HEK293T (cell line): ENCODE results near the gene KIF18A.

Experiments used
- ARNT ChIP-seq: fragments of 450-650 bp; IDR thresholded peaks from 2 replicates; pipeline ENCODE4 v1.6.1; 2017; ENCODE audit warnings: mild to moderate bottlenecking
- BHLHE40 ChIP-seq: fragments of 450-650 bp; IDR thresholded peaks from 2 replicates; pipeline ENCODE4 v1.6.1; 2016; ENCODE audit warnings: mild to moderate bottlenecking, moderate library complexity, borderline replicate concordance
- ELF4 ChIP-seq: fragments of 450-650 bp; IDR thresholded peaks from 2 replicates; pipeline ENCODE4 v1.6.1; 2017; ENCODE audit warnings: antibody characterized with exemption
- FOXA1 ChIP-seq: fragments of 450-650 bp; IDR thresholded peaks from 2 replicates; pipeline ENCODE4 v1.6.1; 2016; ENCODE audit warnings: mild to moderate bottlenecking
- FOXK2 ChIP-seq: fragments of 450-650 bp; IDR thresholded peaks from 2 replicates; pipeline ENCODE4 v1.6.1; 2016; ENCODE audit warnings: mild to moderate bottlenecking
- FOXM1 ChIP-seq: fragments of 450-650 bp; IDR thresholded peaks from 2 replicates; pipeline ENCODE4 v1.6.1; 2017; ENCODE audit warnings: mild to moderate bottlenecking, borderline replicate concordance
- HDGF ChIP-seq: fragments of 450-650 bp; IDR thresholded peaks from 2 replicates; pipeline ENCODE4 v1.6.1; 2017; ENCODE audit warnings: antibody characterized with exemption, borderline replicate concordance
- L3MBTL2 ChIP-seq: fragments of 450-650 bp; conservative IDR thresholded peaks from 2 replicates; pipeline ENCODE4 v1.6.1; 2016; ENCODE audit warnings: mild to moderate bottlenecking
- NFRKB ChIP-seq: fragments of 450-650 bp; IDR thresholded peaks from 2 replicates; pipeline ENCODE4 v1.6.1; 2016; ENCODE audit warnings: mild to moderate bottlenecking, moderate library complexity
- PKNOX1 ChIP-seq: fragments of 450-650 bp; IDR thresholded peaks from 2 replicates; pipeline ENCODE4 v1.6.1; 2016
- SP1 ChIP-seq: fragments of 450-650 bp; IDR thresholded peaks from 2 replicates; pipeline ENCODE4 v1.6.1; 2017
- SUZ12 ChIP-seq: fragments of 450-650 bp; IDR thresholded peaks from 2 replicates; pipeline ENCODE4 v1.6.1; 2016; ENCODE audit warnings: mild to moderate bottlenecking
- TARDBP ChIP-seq: fragments of 450-650 bp; IDR thresholded peaks from 2 replicates; pipeline ENCODE4 v1.6.1; 2016
- ZNF384 ChIP-seq: fragments of 450-650 bp; IDR thresholded peaks from 2 replicates; pipeline ENCODE4 v1.6.1; 2016

- TF ChIP-seq TARDBP (no peak), ARNT (no peak), ELF4 (no peak), FOXM1 (no peak), BHLHE40 (no peak), SUZ12 (no peak), PKNOX1 (no peak), FOXK2 (no peak), L3MBTL2 (no peak), HDGF (no peak), SP1 (no peak), ZNF384 (no peak), NFRKB (no peak), FOXA1 (no peak)
Measured at GRCh38 chr11:28139841-28140415, 32.0 kb upstream of the KIF18A start.
